Measurements from ENCODE around the gene NEDD1. TPM values are rescaled to one million over a fixed set of nuclear protein-coding genes. Genes with fewer than 3 reads are reported as not detected.

The NEDD1 gene
- total and polyA plus RNA-seq, 10 of the 15 experiments (the other 5 are each of a cell fraction or from before 2014, with no cell fraction given) = 15.9 to 52.6 (median 28.7) TPM

DNA sequence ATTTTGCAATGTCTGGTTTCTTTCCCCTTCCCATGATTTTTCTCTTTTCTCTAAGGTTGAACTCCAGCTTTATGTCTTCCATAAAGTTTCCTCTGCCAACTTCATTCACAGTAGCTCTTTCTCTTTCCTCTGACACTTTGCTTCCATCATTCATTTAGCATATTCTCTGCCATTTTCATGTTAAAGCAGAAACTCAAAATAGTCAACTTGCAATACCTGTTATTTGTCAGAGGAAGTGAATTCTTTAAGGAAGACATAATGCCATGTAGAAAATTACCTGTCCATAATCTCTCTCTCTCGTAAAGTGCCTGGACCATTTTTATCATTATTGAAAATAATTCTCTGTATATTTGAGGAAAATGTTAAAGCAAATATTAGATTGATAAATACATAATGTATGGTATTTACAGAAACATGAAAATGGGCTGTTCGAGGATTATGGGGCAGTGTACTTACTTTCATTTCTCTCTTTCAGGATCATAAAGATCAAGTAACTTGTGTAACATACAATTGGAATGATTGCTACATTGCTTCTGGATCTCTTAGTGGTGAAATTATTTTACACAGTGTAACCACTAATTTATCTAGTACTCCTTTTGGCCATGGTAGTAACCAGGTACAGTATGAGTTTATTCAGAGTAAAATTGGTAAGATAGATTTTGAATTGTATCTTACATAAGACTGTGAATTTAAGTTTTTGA, 12.6 kb downstream of the NEDD1 start:
- SMC1A ChIA-PET (ENCODE audit: uncharacterized antibody, unreplicated experiment) = interaction anchor here (0.8 to 2.9 kb wide), 5 partner anchors 9 to 35 kb away, joined by 3 to 15 read pairs (median 6); partner anchors contain the start of gene NEDD1
- Histone ChIP-seq H3K27me3 (replicated peaks in 1 of 2; ENCODE audit: control insufficient read depth in 2 of 2, insufficient read depth in 2 of 2, low read length in 1 of 2) (no peaks in the 10 kb centered on the region), H4K20me1 (ENCODE audit: control insufficient read depth, insufficient read depth) (no peaks in the 10 kb centered on the region), H3K27ac (ENCODE audit: control insufficient read depth, insufficient read depth) (no peak overlapping the region), H3K79me2 (ENCODE audit: control insufficient read depth, insufficient read depth, low read length) (peaks cover 2% of the 10 kb centered on the region), H3K4me3 (no peak overlapping the region), H3K4me2 (ENCODE audit: control insufficient read depth, insufficient read depth) (no peak overlapping the region; the same call in 1 of the 2 replicates), H3K36me3 (ENCODE audit: control insufficient read depth in 2 of 2, insufficient read depth in 2 of 2, low read length in 1 of 2) (no peaks in the 10 kb centered on the region; a peak in 2 of 4 replicates), H3K9me3 (replicated peaks; ENCODE audit: control insufficient read depth, insufficient read depth, low read length) (peaks cover 1% of the 10 kb centered on the region; the same call in 1 of the 3 replicates), H3K9ac (ENCODE audit: control insufficient read depth, insufficient read depth, low read length) (no peak overlapping the region; the same call in 1 of the 2 replicates), H2AFZ (ENCODE audit: control insufficient read depth, low read depth, low read length) (no peak overlapping the region), H3K4me1 (ENCODE audit: control insufficient read depth, insufficient read depth, low read length) (peaks cover 4% of the 10 kb centered on the region; the same call in 1 of the 2 replicates)
- POLR2A ChIA-PET = interaction anchor here (0.9 to 1.0 kb wide), 2 partner anchors 12 to 13 kb away, joined by 3 read pairs; partner anchors contain the start of gene NEDD1
- BruUV-seq (replicated peaks) = no TSS peak
- in situ Hi-C loops (cut with MboI) (no loop called here), intact Hi-C loops (cut with micrococcal nuclease; ENCODE audit: unreplicated experiment) (no loop called here)
- ATAC-seq (peak; percentile 47), FAIRE-seq (no peak), DNase-seq (ENCODE audit: low read depth, low spot score) (no peak)
- RAD21 ChIA-PET (ENCODE audit: unreplicated experiment) = interaction anchor here (1.2 kb wide), 1 partner anchor 16 kb away, joined by 3 read pairs; no protein-coding TSS in a partner anchor
- CTCF ChIA-PET = interaction anchor here (0.7 to 1.5 kb wide), 2 partner anchors 20 to 186 kb away, joined by 3 to 5 read pairs; no protein-coding TSS in a partner anchor
- WGBS (ENCODE audit: insufficient coverage, insufficient replicate concordance, low lambda C conversion rate, missing lambda C conversion rate) = 77% methylated on average over 2 of the region's 2 CpGs
- TF ChIP-seq CREB1 (IDR thresholded peaks at IDR 0.05; ENCODE audit: low read depth) = no peak
- no peak for TF ChIP-seq CEBPB (IDR thresholded peaks at IDR 0.05; ENCODE audit: borderline replicate concordance in 1 of 2, low read depth in 2 of 2, low read length in 2 of 2)
- TF ChIP-seq ZNF24 (IDR thresholded peaks at IDR 0.05) = no peak
- no peak for TF ChIP-seq SP1 (IDR thresholded peaks at IDR 0.05; ENCODE audit: low read depth, low read length)
- no peak for TF ChIP-seq NFYB (IDR thresholded peaks at IDR 0.05; ENCODE audit: insufficient read depth, low read depth, low read length)
- no peak for TF ChIP-seq MTA2 (IDR thresholded peaks at IDR 0.05; ENCODE audit: low read depth)
- TF ChIP-seq MYB (IDR thresholded peaks at IDR 0.05; ENCODE audit: borderline replicate concordance, low read depth, low read length) = no peak
- TF ChIP-seq ZNF274 (IDR thresholded peaks at IDR 0.05; ENCODE audit: insufficient read depth, insufficient read length) = no peak
- TF ChIP-seq, protein P1, sequence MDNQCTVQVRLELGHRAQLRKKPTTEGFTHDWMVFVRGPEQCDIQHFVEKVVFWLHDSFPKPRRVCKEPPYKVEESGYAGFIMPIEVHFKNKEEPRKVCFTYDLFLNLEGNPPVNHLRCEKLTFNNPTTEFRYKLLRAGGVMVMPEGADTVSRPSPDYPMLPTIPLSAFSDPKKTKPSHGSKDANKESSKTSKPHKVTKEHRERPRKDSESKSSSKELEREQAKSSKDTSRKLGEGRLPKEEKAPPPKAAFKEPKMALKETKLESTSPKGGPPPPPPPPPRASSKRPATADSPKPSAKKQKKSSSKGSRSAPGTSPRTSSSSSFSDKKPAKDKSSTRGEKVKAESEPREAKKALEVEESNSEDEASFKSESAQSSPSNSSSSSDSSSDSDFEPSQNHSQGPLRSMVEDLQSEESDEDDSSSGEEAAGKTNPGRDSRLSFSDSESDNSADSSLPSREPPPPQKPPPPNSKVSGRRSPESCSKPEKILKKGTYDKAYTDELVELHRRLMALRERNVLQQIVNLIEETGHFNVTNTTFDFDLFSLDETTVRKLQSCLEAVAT (IDR thresholded peaks at IDR 0.05) = no peak
- no peak for TF ChIP-seq ETV6 (conservative IDR thresholded peaks at IDR 0.05 in 1 of 2, IDR thresholded peaks at IDR 0.05 in 1 of 2; ENCODE audit: borderline replicate concordance in 1 of 2, low read depth in 1 of 2)
- TF ChIP-seq, protein P2, sequence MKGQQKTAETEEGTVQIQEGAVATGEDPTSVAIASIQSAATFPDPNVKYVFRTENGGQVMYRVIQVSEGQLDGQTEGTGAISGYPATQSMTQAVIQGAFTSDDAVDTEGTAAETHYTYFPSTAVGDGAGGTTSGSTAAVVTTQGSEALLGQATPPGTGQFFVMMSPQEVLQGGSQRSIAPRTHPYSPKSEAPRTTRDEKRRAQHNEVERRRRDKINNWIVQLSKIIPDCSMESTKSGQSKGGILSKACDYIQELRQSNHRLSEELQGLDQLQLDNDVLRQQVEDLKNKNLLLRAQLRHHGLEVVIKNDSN (IDR thresholded peaks at IDR 0.05; ENCODE audit: borderline replicate concordance, extremely low read length, insufficient read depth, low read depth, low read length) = no peak
